Stimulated activated effector memory CD8-positive, alpha-beta T cell treated with anti-CD3 and anti-CD28 coated beads, Interleukin-12 subunit alpha, Interleukin-12 subunit beta, amount 100 ng/mL, for 72 hours (primary cell): ENCODE results near the gene ZBTB44.

ENCODE experiments used
- ATAC-seq: fragments of 150-1000 bp; cut with Tn5 transposase; 2 replicates; pipeline ENCODE4 v1.10.0; 2021
- DNase-seq, 2 donors: peaks; one replicate each; pipeline ENCODE4 v3.0.0; 2021 to 2022; ENCODE audit warnings: low spot score in 2 of 2
- H3K27ac Mint-ChIP-seq: one replicate; pipeline ENCODE4 v1.8.0; 2022; ENCODE audit warnings: mild to moderate bottlenecking, mixed read lengths
- H3K36me3 Mint-ChIP-seq: one replicate; pipeline ENCODE4 v1.8.0; 2022; ENCODE audit warnings: mild to moderate bottlenecking, mixed read lengths
- H3K4me1 Mint-ChIP-seq: one replicate; pipeline ENCODE4 v1.8.0; 2022; ENCODE audit warnings: mixed read lengths
- H3K4me3 Mint-ChIP-seq: one replicate; pipeline ENCODE4 v1.8.0; 2022; ENCODE audit warnings: mild to moderate bottlenecking, mixed read lengths
- H3K9me3 Mint-ChIP-seq: one replicate; pipeline ENCODE4 v1.8.0; 2022; ENCODE audit warnings: mixed read lengths

Gene ZBTB44

GRCh38 chr11:130177782-130178181, 136.9 kb downstream of the ZBTB44 start:
- no peaks in the 10 kb centered on the region for H3K4me1 Mint-ChIP-seq
- DNase-seq (no peak), ATAC-seq (no peak)
- H3K9me3 Mint-ChIP-seq: peaks cover 4% of the 10 kb centered on the region
- H3K27ac Mint-ChIP-seq: no peak overlapping the region
- no peaks in the 10 kb centered on the region for H3K36me3 Mint-ChIP-seq
- H3K4me3 Mint-ChIP-seq: no peak overlapping the region
